GM21447 (cell line): Measurements from ENCODE around the gene ANGPTL4.

Experiments used
- ATAC-seq: cut with Tn5 transposase; IDR thresholded peaks from one replicate; pipeline ENCODE4 v1.9.1; 2021; ENCODE audit not compliant: unreplicated experiment

The ANGPTL4 gene

GRCh38 chr19:8412783-8413628 is 49.1 kb downstream of the ANGPTL4 start, which contains the start of gene MARCHF2:
TSS of gene MARCHF2 (plus strand) at chr19:8413305. CDS start at chr19:8421841, 8,536 bp downstream.
- ATAC-seq = peak; percentile 98

GRCh38 chr19:8413629-8413995 is 49.7 kb downstream of the ANGPTL4 start:
- no peak for ATAC-seq

GRCh38 chr19:8416796-8417195 is 52.8 kb downstream of the ANGPTL4 start:
- no peak for ATAC-seq

- no peak for ATAC-seq
These were observed 57.8 kb downstream of the ANGPTL4 start for GRCh38 chr19:8421484-8422461.

GRCh38 chr19:8423817-8424223 is 59.9 kb downstream of the ANGPTL4 start:
- no peak for ATAC-seq
